ENCODE measurements around the gene APCDD1L. TPM values are rescaled to one million over a fixed set of nuclear protein-coding genes. Genes with fewer than 3 reads are reported as not detected.
A peak's percentile ranks its signal among the peaks of the same experiment; 100 is the strongest.

The APCDD1L gene
- total and polyA plus RNA-seq, 12 donors: 0.08 to 1.8 (median 1.1) TPM; not detected in 2

DNA sequence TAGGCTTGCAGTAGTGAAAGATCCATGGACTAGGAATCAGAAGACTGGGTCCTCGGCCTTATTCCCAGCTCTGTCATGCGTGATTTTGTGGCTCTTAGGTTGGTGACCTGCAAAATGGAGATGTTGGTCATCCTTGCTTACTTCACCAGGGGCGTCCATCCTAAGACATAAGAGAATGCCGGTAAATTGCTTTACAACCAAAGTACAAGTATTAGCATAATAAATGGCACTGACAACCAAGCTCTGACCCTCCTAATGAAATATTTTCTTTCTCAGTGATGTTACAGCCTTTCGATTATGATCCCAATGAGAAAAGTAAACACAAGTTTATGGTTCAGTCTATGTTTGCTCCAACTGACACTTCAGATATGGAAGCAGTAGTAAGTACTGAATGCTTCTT lies 80.9 kb downstream of the APCDD1L start:
- H3K27me3 ChIP-seq: no peaks in the 10 kb centered on the region
- intact Hi-C loops (cut with DNase I): no loop called here
- no peaks in the 10 kb centered on the region for H3K9me3 ChIP-seq
- no peak overlapping the region for H3K27ac ChIP-seq
- ATAC-seq (no peak), DNase-seq (no peak)
- TF ChIP-seq, protein P1, sequence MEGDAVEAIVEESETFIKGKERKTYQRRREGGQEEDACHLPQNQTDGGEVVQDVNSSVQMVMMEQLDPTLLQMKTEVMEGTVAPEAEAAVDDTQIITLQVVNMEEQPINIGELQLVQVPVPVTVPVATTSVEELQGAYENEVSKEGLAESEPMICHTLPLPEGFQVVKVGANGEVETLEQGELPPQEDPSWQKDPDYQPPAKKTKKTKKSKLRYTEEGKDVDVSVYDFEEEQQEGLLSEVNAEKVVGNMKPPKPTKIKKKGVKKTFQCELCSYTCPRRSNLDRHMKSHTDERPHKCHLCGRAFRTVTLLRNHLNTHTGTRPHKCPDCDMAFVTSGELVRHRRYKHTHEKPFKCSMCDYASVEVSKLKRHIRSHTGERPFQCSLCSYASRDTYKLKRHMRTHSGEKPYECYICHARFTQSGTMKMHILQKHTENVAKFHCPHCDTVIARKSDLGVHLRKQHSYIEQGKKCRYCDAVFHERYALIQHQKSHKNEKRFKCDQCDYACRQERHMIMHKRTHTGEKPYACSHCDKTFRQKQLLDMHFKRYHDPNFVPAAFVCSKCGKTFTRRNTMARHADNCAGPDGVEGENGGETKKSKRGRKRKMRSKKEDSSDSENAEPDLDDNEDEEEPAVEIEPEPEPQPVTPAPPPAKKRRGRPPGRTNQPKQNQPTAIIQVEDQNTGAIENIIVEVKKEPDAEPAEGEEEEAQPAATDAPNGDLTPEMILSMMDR (IDR thresholded peaks at IDR 0.05): no peak
- H3K4me3 ChIP-seq: no peak overlapping the region
- H3K36me3 ChIP-seq: peaks cover 0 to 47% (median 0%) of the 10 kb centered on the region in 9 donors
- WGBS, 2 donors: 93 to 95% methylated on average over 5 of the region's 5 CpGs
- peaks cover 8 to 44% (median 38%) of the 10 kb centered on the region in 9 donors for H3K4me1 ChIP-seq

DNA sequence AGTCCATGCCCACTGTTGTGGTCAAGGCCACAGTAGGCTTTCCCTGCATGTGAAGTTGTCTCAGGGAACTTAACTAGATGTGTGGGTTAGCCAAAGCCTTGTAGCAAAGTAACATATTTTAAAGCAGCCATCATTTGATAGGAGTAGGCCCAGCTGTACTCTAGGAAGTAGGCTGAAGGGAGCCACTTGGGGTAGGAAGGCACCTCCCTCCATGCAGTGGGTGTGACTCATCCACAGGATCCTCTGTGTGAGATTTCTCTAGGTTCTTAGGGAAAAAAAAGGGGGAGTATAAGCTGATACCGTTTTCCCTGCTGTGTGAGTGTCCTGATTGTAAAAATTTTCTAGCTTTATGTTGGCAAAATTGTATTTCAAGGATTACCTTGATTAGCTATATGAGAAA lies 81.4 kb downstream of the APCDD1L start:
- peak in 5 of 8 donors; percentile 25 to 81 (median 54) for ATAC-seq
- Histone ChIP-seq H3K4me3 (no peak overlapping the region), H3K27me3 (no peaks in the 10 kb centered on the region), H3K9me3 (peaks cover 0 to 2% (median 0%) of the 10 kb centered on the region in 11 donors), H3K4me1 (peaks cover 5 to 38% (median 32%) of the 10 kb centered on the region in 9 donors), H3K36me3 (peaks cover 0 to 49% (median 0%) of the 10 kb centered on the region in 9 donors), H3K27ac (no peak overlapping the region)
- intact Hi-C loops (cut with DNase I): no loop called here
- no peak for DNase-seq
- WGBS, 2 donors: 30 to 39% methylated on average over 1 of the region's 1 CpG
- TF ChIP-seq, protein P1 (IDR thresholded peaks at IDR 0.05): no peak

DNA sequence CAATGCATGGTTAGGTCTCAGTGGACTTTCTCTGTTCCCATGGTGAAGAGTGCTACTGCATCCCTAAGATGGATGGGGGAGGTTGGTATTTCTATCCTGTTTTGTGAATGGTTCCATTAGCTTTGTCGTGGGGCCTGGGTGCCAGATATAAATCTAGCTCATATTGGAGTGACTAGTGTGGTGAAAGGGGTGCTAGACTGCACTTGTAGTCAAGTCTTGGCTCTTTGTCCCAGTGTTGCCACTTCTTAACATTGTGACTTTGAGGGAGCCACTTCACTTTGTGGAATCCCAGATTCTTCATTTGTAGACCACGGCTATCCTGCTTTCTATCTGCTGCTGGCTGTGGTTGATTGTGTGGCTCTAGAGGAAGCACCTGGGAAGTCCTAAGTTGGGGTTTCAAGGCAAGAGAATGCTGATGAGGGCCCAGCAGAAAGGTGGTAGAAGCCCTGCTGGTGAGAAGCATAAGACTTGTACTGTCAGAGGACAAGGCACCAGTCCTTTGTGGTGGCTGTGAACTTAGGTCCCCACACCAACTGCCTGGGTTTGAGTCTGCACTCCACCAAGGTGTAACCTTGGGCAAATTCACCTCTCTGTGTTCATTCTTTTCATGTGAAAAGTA lies 82.1 kb downstream of the APCDD1L start:
- WGBS, 2 donors: 83 to 87% methylated on average over 2 of the region's 2 CpGs
- TF ChIP-seq, protein P1 (IDR thresholded peaks at IDR 0.05): no peak
- peaks cover 5 to 34% (median 28%) of the 10 kb centered on the region in 9 donors for H3K4me1 ChIP-seq
- ATAC-seq (no peak), DNase-seq (no peak)
- H3K36me3 ChIP-seq: peaks cover 0 to 50% (median 0%) of the 10 kb centered on the region in 9 donors
- intact Hi-C loops (cut with DNase I): no loop called here
- H3K9me3 ChIP-seq: peaks cover 0 to 6% (median 0%) of the 10 kb centered on the region in 11 donors
- no peaks in the 10 kb centered on the region for H3K27me3 ChIP-seq
- H3K4me3 ChIP-seq: no peak overlapping the region
- no peak overlapping the region for H3K27ac ChIP-seq

DNA sequence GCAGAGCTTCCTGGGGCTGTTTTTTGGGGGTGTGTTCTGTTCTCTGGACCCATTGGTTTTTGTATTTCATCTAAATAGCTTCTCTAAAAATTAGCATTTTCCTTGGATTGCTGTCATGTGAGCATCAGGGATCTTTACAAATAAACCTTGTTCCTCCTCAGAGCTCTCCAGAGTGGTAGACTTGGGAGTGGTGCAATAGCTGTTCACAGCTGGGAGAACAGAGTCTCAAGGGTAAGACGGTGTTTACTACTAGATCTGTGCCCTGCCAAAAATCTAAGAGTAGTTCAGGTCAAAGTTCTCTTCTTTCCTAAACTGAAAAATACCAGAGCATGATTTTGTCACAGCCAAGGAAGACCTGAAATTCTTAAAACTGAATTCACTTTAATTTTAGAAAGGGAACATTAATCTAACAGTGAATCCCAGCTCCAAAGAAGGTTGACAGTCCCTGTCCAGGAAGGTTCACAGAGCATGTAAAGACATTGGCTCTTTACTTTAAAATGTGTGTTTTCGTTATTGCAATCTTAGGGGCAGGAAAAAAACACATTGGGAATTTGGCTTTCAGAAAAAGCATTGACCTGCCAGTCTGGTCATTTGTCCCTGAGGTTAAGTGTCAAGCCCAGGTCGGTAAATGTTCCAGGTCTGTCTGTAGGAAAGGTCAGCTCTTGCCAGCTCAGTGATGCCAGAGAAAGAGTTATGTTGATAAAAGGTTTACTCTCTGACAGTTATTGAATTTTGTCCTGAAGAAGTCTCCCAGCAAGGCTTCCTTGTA lies 82.8 kb downstream of the APCDD1L start:
- H3K36me3 ChIP-seq: peaks cover 0 to 43% (median 0%) of the 10 kb centered on the region in 9 donors
- H3K27ac ChIP-seq: no peak overlapping the region
- 50 to 70% methylated on average over 3 of the region's 3 CpGs for WGBS, 2 donors
- TF ChIP-seq, protein P1 (IDR thresholded peaks at IDR 0.05): no peak
- peaks cover 0 to 6% (median 0%) of the 10 kb centered on the region in 11 donors for H3K9me3 ChIP-seq
- H3K27me3 ChIP-seq: no peaks in the 10 kb centered on the region
- no peak overlapping the region for H3K4me3 ChIP-seq
- peaks cover 5 to 34% (median 28%) of the 10 kb centered on the region in 9 donors for H3K4me1 ChIP-seq
- DNase-seq (no peak), ATAC-seq (peak in 3 of 8 donors; percentile 42 to 61 (median 55))
- intact Hi-C loops (cut with DNase I): no loop called here

Data from heart right ventricle (tissue), 16 donors.